Astrocyte (in vitro differentiated cells and primary cell): ENCODE measurements around the gene CPED1. TPM values are rescaled to one million over a fixed set of nuclear protein-coding genes. Genes with fewer than 3 reads are reported as not detected.

Experiments
- DNase-seq: peaks from one replicate; pipeline ENCODE4 v3.0.0-alpha.2; 2010; ENCODE audit warnings: low read depth
- FAIRE-seq: peaks from 2 replicates; lab custom pipeline; 2011; peaks lifted over from hg19 to GRCh38; lab: Jason Lieb, UNC
- H2AFZ ChIP-seq: 2 replicates; pipeline ENCODE4 v1.6.0; 2012; ENCODE audit warnings: low read depth, low read length, inconsistent platforms
- H3K27ac ChIP-seq: 2 replicates; pipeline ENCODE4 v1.5.1; 2011; ENCODE audit warnings: low read depth, low read length, inconsistent platforms
- H3K27me3 ChIP-seq: 2 replicates; pipeline ENCODE4 v1.6.0; 2011; ENCODE audit warnings: low read length, inconsistent platforms; ENCODE audit not compliant: insufficient read depth
- H3K36me3 ChIP-seq: 2 replicates; pipeline ENCODE4 v1.5.1; 2011; ENCODE audit warnings: low read length, inconsistent platforms; ENCODE audit not compliant: insufficient read depth
- H3K4me1 ChIP-seq: 2 replicates; pipeline ENCODE4 v1.5.1; 2011; ENCODE audit warnings: low read length, inconsistent platforms; ENCODE audit not compliant: insufficient read depth
- H3K4me2 ChIP-seq: 2 replicates; pipeline ENCODE4 v1.6.0; 2012; ENCODE audit warnings: low read length, inconsistent platforms
- H3K4me3 ChIP-seq: 2 replicates; pipeline ENCODE4 v1.5.1; 2011; ENCODE audit warnings: low read depth, mild to moderate bottlenecking, low read length, inconsistent platforms; ENCODE audit not compliant: insufficient read depth
- H3K79me2 ChIP-seq: 2 replicates; pipeline ENCODE4 v1.6.0; 2012; ENCODE audit warnings: mild to moderate bottlenecking, low read length, inconsistent platforms; ENCODE audit not compliant: insufficient read depth
- H3K9ac ChIP-seq: 2 replicates; pipeline ENCODE4 v1.6.0; 2012; ENCODE audit warnings: mild to moderate bottlenecking, low read length, inconsistent platforms
- H3K9me3 ChIP-seq: 2 replicates; pipeline ENCODE4 v1.5.1; 2012; ENCODE audit warnings: low read depth, mild to moderate bottlenecking, low read length, inconsistent platforms; ENCODE audit not compliant: insufficient read depth
- H4K20me1 ChIP-seq: 2 replicates; pipeline ENCODE4 v1.6.0; 2012; ENCODE audit warnings: low read length, inconsistent platforms; ENCODE audit not compliant: insufficient read depth
- H3K27ac Mint-ChIP-seq: one replicate; pipeline ENCODE4 v1.8.0; 2021; ENCODE audit warnings: mild to moderate bottlenecking, mixed read lengths; ENCODE audit not compliant: unreplicated experiment
- H3K27me3 Mint-ChIP-seq: one replicate; pipeline ENCODE4 v1.8.0; 2021; ENCODE audit warnings: low read depth, mixed read lengths; ENCODE audit not compliant: unreplicated experiment
- H3K36me3 Mint-ChIP-seq: one replicate; pipeline ENCODE4 v1.8.0; 2021; ENCODE audit warnings: low read depth, mixed read lengths; ENCODE audit not compliant: unreplicated experiment
- H3K4me1 Mint-ChIP-seq: one replicate; pipeline ENCODE4 v1.8.0; 2021; ENCODE audit warnings: low read depth, mixed read lengths; ENCODE audit not compliant: unreplicated experiment
- H3K4me3 Mint-ChIP-seq: one replicate; pipeline ENCODE4 v1.8.0; 2021; ENCODE audit warnings: mild to moderate bottlenecking, moderate library complexity, mixed read lengths; ENCODE audit not compliant: unreplicated experiment
- H3K9me3 Mint-ChIP-seq: one replicate; pipeline ENCODE4 v1.8.0; 2021; ENCODE audit warnings: mild to moderate bottlenecking, mixed read lengths; ENCODE audit not compliant: unreplicated experiment
- CTCF ChIP-seq: IDR thresholded peaks from 2 replicates; pipeline ENCODE4 v1.5.1; 2011; ENCODE audit warnings: low read depth, mild to moderate bottlenecking, inconsistent platforms, low read length, moderate library complexity; ENCODE audit not compliant: insufficient read depth
- EZH2 ChIP-seq: IDR thresholded peaks from 2 replicates; pipeline ENCODE4 v1.6.1; 2012; ENCODE audit warnings: mild to moderate bottlenecking, low read length, inconsistent platforms; ENCODE audit not compliant: insufficient read depth
- total RNA-seq: library from RNA; stranded (reverse); gene quantifications from 2 replicates; pipeline ENCODE4 v1.2.1, GENCODE V29; 2021

Gene CPED1
- total RNA-seq, 1 donor from 2014 or later = 6.1 TPM

DNA sequence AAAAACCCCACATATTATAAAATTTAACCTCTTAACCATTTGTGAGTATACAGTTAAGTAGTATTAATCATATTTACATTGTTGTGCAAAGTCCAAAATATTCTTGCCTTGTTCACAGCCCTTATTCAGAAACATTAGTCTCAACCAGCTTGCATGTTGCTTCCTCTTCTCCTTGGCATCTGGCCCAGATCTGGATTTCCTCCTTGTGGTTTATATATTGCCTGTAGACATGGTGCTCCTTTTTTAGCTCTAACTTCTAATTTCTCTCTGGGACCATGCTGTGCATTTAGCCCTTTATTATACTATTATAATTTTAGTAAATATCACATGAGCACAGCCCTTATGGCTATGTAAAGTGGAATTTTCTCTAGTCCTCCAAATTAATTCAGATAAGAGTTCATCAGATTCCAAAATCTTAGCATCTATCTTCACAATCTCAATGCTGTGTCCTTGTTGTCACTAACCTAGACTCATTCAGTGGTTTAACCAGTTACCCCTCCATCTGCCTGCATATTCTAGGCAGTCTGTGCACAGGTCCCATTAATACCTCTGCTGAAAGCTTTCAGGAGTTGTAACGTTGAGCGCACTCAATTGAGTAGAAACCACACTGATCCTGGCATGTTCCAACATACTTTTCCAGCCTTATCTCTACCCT, 7.9 kb downstream of the CPED1 start:
- Histone ChIP-seq H2AFZ (no peak overlapping the region), H3K4me3 (no peak overlapping the region), H3K9ac (no peak overlapping the region), H3K79me2 (peaks cover 4% of the 10 kb centered on the region), H3K27ac (no peak overlapping the region), H3K4me1 (peaks cover 4% of the 10 kb centered on the region), H3K4me2 (no peak overlapping the region), H3K27me3 (no peaks in the 10 kb centered on the region), H4K20me1 (no peaks in the 10 kb centered on the region), H3K9me3 (no peaks in the 10 kb centered on the region), H3K36me3 (no peaks in the 10 kb centered on the region)
- H3K27ac Mint-ChIP-seq = no peak overlapping the region
- no peak for TF ChIP-seq CTCF
- TF ChIP-seq EZH2 = no peak
- no peaks in the 10 kb centered on the region for H3K27me3 Mint-ChIP-seq
- DNase-seq = peak; percentile 82
- no peaks in the 10 kb centered on the region for H3K36me3 Mint-ChIP-seq
- H3K4me3 Mint-ChIP-seq = no peak overlapping the region
- no peaks in the 10 kb centered on the region for H3K9me3 Mint-ChIP-seq
- peak; percentile 67 for FAIRE-seq
- H3K4me1 Mint-ChIP-seq = peaks cover 35% of the 10 kb centered on the region

DNA sequence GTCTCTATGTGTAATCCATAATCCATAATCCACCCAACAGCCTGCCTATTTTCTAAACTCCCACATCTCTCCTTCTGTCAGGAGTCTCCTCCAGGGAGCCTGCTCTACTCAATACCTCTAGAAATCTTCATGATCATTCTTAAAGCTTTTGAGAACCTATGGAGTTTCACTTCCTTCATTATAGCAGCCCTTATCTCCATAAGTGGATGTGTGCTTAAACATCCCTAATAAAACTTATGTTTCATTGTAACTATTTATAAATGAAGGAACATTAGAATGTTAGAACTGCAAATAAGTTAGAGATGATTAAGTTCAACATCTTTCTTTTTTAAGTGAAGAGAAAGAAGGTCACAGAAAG, 8.5 kb downstream of the CPED1 start:
- no peaks in the 10 kb centered on the region for H3K36me3 ChIP-seq
- H3K4me2 ChIP-seq = no peak overlapping the region
- Mint-ChIP-seq H3K9me3 (no peaks in the 10 kb centered on the region), H3K4me1 (peaks cover 33% of the 10 kb centered on the region), H3K27me3 (no peaks in the 10 kb centered on the region), H3K4me3 (no peak overlapping the region), H3K36me3 (no peaks in the 10 kb centered on the region), H3K27ac (no peak overlapping the region)
- no peak for TF ChIP-seq EZH2
- DNase-seq (no peak), FAIRE-seq (no peak)
- no peaks in the 10 kb centered on the region for H3K27me3 ChIP-seq
- H4K20me1 ChIP-seq = no peaks in the 10 kb centered on the region
- H3K4me1 ChIP-seq = peaks cover 4% of the 10 kb centered on the region
- no peak overlapping the region for H2AFZ ChIP-seq
- H3K4me3 ChIP-seq = no peak overlapping the region
- H3K9ac ChIP-seq = no peak overlapping the region
- peaks cover 4% of the 10 kb centered on the region for H3K79me2 ChIP-seq
- no peak overlapping the region for H3K27ac ChIP-seq
- H3K9me3 ChIP-seq = no peaks in the 10 kb centered on the region

GRCh38 chr7:120997882-120998474, 9.5 kb downstream of the CPED1 start:
- no peak overlapping the region for H3K27ac Mint-ChIP-seq
- no peaks in the 10 kb centered on the region for H4K20me1 ChIP-seq
- H3K4me3 ChIP-seq = no peak overlapping the region
- no peak overlapping the region for H3K9ac ChIP-seq
- H3K9me3 ChIP-seq = no peaks in the 10 kb centered on the region
- no peak overlapping the region for H2AFZ ChIP-seq
- no peaks in the 10 kb centered on the region for H3K9me3 Mint-ChIP-seq
- H3K4me1 ChIP-seq = peaks cover 6% of the 10 kb centered on the region
- no peak for TF ChIP-seq EZH2
- TF ChIP-seq CTCF = no peak
- no peak overlapping the region for H3K27ac ChIP-seq
- H3K36me3 Mint-ChIP-seq = no peaks in the 10 kb centered on the region
- H3K79me2 ChIP-seq = no peaks in the 10 kb centered on the region
- H3K4me2 ChIP-seq = no peak overlapping the region
- FAIRE-seq (no peak), DNase-seq (no peak)
- H3K27me3 ChIP-seq = no peaks in the 10 kb centered on the region
- H3K27me3 Mint-ChIP-seq = no peaks in the 10 kb centered on the region
- H3K36me3 ChIP-seq = no peaks in the 10 kb centered on the region
- H3K4me1 Mint-ChIP-seq = peaks cover 38% of the 10 kb centered on the region
- H3K4me3 Mint-ChIP-seq = no peak overlapping the region
